ENCODE data around the gene C5.

DNA sequence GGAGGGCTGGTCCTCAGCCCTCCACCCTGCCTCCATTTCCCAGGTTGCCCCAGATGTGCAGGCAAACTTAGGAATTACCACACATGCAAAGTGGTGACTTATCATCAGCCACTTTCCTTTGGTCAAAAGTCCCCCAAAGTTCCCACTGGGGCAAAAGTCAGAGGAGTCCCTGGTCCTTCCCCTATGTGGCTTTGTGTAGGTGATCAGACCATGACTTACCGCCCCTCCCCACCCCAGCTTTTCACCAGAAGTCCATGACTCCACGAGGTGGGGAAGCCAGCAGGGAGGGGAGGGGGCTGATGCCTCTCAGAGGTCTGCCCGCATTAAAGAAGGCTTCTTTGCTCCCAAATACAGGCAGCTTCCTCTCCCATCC lies 129.3 kb downstream of the C5 start:
- TF ChIP-seq ZNF384 (IDR thresholded peaks at IDR 0.05): no peak
- no peak for TF ChIP-seq ELF4 (IDR thresholded peaks at IDR 0.05)
- no peak for TF ChIP-seq TARDBP (IDR thresholded peaks at IDR 0.05)
- no peak for TF ChIP-seq SP1 (IDR thresholded peaks at IDR 0.05)
- TF ChIP-seq, protein P1, sequence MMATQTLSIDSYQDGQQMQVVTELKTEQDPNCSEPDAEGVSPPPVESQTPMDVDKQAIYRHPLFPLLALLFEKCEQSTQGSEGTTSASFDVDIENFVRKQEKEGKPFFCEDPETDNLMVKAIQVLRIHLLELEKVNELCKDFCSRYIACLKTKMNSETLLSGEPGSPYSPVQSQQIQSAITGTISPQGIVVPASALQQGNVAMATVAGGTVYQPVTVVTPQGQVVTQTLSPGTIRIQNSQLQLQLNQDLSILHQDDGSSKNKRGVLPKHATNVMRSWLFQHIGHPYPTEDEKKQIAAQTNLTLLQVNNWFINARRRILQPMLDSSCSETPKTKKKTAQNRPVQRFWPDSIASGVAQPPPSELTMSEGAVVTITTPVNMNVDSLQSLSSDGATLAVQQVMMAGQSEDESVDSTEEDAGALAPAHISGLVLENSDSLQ (IDR thresholded peaks at IDR 0.05): no peak
- TF ChIP-seq BHLHE40 (IDR thresholded peaks at IDR 0.05; ENCODE audit: borderline replicate concordance): no peak
